ENCODE measurements around the gene BMPER.

GRCh38 chr7:34064519-34065158 is 159.3 kb downstream of the BMPER start:
- TF ChIP-seq CTCF (IDR thresholded peaks at IDR 0.05): no peak
- no peak for TF ChIP-seq POLR2A (IDR thresholded peaks at IDR 0.05)

All from uterus (tissue), 2 donors.